ENCODE data around the gene EPB41L2.

- no peak for TF ChIP-seq POLR2AphosphoS5 (IDR thresholded peaks at IDR 0.05; ENCODE audit: low read depth, low read length)
- TF ChIP-seq, protein P1, sequence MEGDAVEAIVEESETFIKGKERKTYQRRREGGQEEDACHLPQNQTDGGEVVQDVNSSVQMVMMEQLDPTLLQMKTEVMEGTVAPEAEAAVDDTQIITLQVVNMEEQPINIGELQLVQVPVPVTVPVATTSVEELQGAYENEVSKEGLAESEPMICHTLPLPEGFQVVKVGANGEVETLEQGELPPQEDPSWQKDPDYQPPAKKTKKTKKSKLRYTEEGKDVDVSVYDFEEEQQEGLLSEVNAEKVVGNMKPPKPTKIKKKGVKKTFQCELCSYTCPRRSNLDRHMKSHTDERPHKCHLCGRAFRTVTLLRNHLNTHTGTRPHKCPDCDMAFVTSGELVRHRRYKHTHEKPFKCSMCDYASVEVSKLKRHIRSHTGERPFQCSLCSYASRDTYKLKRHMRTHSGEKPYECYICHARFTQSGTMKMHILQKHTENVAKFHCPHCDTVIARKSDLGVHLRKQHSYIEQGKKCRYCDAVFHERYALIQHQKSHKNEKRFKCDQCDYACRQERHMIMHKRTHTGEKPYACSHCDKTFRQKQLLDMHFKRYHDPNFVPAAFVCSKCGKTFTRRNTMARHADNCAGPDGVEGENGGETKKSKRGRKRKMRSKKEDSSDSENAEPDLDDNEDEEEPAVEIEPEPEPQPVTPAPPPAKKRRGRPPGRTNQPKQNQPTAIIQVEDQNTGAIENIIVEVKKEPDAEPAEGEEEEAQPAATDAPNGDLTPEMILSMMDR (IDR thresholded peaks at IDR 0.05 in 2 of 3, conservative IDR thresholded peaks at IDR 0.05 in 1 of 3; ENCODE audit: borderline replicate concordance in 1 of 3, insufficient read depth in 1 of 3, low read depth in 2 of 3, low read length in 2 of 3), result no peak
- TF ChIP-seq ZBTB33 (IDR thresholded peaks at IDR 0.05; ENCODE audit: extremely low read depth, insufficient replicate concordance, low read length), result no peak
- TF ChIP-seq SP1 (IDR thresholded peaks at IDR 0.05; ENCODE audit: low read depth), result no peak
- no peak for TF ChIP-seq CEBPB (IDR thresholded peaks at IDR 0.05; ENCODE audit: low read depth)
These were observed 223.0 kb downstream of the EPB41L2 start for GRCh38 chr6:130840050-130840449.
